Sciatic nerve (tissue), 2 donors: ENCODE measurements around the gene MFSD1. TPM values are rescaled to one million over a fixed set of nuclear protein-coding genes. Genes with fewer than 3 reads are reported as not detected.

Experiments used
- ATAC-seq: fragments of 200-7000 bp; cut with Tn5 transposase; one replicate; pipeline ENCODE4 v1.9.1; 2020; ENCODE audit warnings: mild to moderate bottlenecking, moderate library complexity
- DNase-seq: peaks from one replicate; pipeline ENCODE4 v3.0.0-alpha.2; 2020; ENCODE audit warnings: low spot score
- intact Hi-C: fragments of 100-400 bp; cut with DNase I; formaldehyde crosslinking; loops from one replicate; pipeline ENCODE4 v1.14.2; 2022
- total RNA-seq: library from RNA; stranded (reverse); fragmentation: NEBNext Ultra II Directional; extraction: Animal tissue kit (Norgen Biotek cat#: 25700); gene quantifications from one replicate; pipeline ENCODE4 v1.2.1, GENCODE V29; 2021
- donor health status: DM: no; HTN: no; CAD: no.
- donor health status: DM: no; HTN: no; CAD: no.

MFSD1 gene
- total RNA-seq, 1 donor from 2014 or later = 54.6 TPM

DNA sequence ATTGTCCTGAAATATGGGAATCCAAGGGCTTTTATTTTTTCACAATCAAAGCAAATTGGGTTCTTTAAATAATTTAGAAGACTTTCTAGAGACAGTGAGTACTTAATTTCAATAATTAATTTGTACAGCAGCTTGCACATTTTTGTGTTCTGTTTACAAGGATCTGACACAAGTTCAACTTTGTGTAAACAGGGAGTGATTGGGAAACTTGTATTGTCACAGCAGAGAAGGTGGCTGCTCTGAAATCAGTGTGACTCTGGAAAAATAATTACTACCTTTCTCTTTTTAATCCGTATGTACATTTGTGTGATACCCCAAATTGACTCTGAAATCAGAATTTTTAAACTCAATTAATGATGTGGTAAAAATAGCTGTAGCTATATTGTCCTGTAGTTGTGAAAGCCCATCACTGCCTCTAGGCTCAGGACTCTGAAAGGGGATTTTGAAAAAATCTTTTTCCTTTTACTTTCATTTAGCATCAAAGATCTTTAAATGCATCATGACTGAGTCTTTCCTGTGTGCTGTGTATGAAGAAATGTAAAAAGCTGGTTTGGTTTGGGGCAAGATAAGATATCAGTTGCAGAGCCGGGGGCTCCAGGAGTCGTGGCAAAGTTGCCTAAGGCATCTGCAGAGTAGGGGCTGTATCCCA, 45.1 kb downstream of the MFSD1 start:
- DNase-seq = no peak
- no peak for ATAC-seq
- intact Hi-C loops = loop anchor here (2.0 kb wide), 1 partner anchor 412 kb away; no protein-coding TSS in a partner anchor

DNA sequence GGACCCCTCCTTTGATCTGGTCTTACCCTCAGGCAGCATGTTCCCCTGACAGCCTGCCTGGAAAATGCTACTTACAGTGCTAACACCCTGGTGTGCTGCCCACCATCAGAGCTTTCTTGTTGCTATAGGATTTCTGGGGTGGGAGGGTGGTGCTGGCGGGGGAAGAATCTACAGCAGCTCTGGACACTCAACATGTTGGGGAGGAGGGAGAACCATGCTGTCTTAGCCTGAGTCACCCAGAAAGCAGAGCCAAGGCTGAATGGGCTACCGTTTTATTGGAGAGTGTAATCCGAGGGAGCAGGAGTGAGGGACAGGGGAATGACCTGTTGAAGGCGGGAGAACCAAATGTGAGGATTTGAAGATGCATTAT, 45.6 kb downstream of the MFSD1 start:
- ATAC-seq (no peak), DNase-seq (no peak)
- intact Hi-C loops = loop anchor here (2.0 kb wide), 1 partner anchor 411 kb away; no protein-coding TSS in a partner anchor

DNA sequence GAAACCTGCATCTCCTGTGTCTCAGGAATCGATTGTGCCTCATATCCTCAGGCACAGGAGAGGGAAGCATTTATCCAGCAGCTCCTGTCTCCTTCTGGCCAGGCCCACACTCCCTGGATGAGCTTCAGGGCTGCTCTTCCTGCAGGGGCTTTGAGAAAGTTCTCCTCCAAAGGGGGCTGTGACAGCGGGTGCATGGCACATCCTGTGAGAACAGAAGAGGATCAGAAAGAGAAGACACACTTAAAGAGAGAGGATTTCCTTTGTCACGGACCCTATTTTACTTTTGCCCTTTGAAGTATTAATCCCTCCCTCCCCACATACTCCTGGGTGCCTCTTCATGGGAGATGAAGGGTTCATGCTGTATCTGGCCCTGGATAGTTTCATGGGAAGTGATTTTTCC, 46.0 kb downstream of the MFSD1 start:
- intact Hi-C loops = loop anchor here (2.0 kb wide), 1 partner anchor 411 kb away; no protein-coding TSS in a partner anchor
- DNase-seq (no peak), ATAC-seq (no peak)

DNA sequence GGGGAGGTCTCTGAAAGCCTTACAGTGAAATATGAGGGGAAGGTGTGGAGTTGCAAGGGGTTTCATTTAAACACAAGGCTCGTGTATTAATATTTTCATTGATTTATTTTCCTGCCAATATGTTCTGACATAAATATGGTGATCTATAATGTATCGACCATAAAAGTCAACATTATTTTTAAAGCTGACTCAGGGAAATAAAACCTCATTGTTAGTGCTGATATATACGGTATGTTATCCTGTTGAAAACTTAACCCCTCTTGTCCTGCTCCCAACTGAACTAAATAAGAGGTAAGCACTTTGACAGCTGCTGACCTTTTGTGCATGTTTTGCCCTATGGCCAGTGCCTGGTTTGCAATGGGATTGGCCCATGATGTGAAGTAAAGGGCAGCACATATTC, 47.9 kb downstream of the MFSD1 start:
- no peak for DNase-seq
- no peak for ATAC-seq
- intact Hi-C loops = no loop called here

DNA sequence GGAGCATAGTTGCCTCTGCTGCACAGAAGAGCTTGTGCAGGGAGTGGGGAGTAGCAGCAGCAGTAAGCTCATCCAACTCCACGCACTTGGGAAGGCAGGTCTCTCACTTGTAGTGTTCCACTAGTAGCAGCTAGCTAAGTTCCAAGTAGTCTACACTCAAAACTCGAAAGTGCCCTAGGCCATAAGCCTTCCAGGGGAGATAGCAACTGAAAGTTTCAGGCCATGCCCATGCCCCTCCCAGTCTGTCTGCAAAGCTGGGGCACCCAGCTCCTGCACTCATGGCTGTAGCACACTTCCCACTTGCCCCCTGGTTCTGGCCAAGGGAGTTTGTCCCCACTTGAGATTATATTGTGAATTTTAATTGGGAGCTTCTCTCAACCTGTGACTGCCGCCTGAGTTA, 57.5 kb downstream of the MFSD1 start:
- DNase-seq (no peak), ATAC-seq (no peak)
- intact Hi-C loops = no loop called here

DNA sequence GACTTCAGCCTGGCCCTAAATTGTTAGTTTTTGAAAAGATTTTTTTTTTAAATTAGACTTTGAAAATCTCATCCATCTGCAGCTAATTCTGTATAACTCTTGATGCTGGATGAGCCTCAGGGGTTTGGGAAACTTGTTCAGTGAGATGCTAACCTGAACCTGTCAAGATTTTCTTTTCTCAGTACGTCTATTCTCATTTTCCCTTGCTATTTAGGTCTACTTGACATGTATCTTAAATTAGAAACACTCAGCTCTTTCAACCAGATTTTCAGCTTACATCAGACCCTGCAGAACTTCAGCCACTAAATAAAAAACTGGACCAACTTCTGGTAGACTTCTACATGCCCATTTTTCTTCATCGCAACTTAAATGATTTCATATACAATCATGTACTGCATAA, 61.4 kb downstream of the MFSD1 start:
- no peak for DNase-seq
- ATAC-seq = no peak
- intact Hi-C loops = no loop called here

DNA sequence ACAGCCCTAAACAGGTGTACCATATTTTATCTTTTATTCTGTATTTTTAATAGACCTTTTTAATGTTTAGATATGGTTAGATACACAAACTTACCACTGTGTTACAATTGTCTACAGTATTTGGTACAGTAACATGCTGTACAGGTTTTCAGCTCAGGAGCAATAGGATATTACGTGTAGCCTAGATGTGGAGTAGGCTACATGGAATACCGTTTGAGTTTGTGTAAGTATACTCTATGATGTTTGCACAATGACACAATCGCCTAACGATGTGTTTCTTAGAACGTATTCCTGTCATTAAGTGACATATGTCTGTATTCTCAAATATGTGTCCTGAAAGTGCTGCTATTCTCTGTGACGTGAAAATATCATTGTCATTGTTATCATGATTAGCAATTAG, 62.6 kb downstream of the MFSD1 start:
- ATAC-seq = no peak
- DNase-seq = no peak
- intact Hi-C loops = no loop called here

DNA sequence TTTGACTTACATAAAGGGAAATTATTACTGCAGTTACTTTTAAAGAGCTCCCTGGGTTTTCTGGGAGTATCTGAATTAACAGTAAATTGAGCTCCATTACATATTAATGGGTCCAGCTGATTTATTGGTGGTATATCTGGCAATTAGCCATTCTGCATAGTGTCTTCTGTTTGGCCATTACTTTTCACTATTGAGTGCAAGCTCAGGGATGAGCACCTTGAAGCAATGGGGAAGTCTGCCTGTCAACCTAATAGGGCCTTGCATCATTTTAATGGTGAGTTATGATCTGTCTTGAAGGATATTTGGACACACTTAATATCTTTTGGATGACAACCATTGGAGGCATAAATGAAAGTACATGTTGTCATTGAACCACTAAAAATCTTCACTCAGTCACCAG, 73.8 kb downstream of the MFSD1 start:
- DNase-seq (no peak), ATAC-seq (no peak)
- intact Hi-C loops = no loop called here

Other genes with a start within 250 kb of the MFSD1 start
- 21.1 TPM for gene MLF1, start 230.9 kb upstream of the MFSD1 start, total RNA-seq
- gene GFM1, start 157.5 kb upstream of the MFSD1 start, total RNA-seq = 41.2 TPM
- gene LXN, start 129.4 kb upstream of the MFSD1 start, total RNA-seq = 24.9 TPM
- gene RARRES1, start 69.6 kb upstream of the MFSD1 start, total RNA-seq = 264 TPM